Esophagus muscularis mucosa (tissue), 4 donors: ENCODE results near the gene TRABD2A. TPM values are rescaled to one million over a fixed set of nuclear protein-coding genes. Genes with fewer than 3 reads are reported as not detected.

ENCODE experiments used
- DNase-seq: peaks from one replicate; pipeline ENCODE4 v3.0.0-alpha.2; 2017; ENCODE audit errors: extremely low spot score
- H3K27ac ChIP-seq, 4 donors: fragments of 200-600 bp; sonication (generic); replicated peaks in 1 of 4; 1 replicate in 3 of 4; 2 replicates in 1 of 4; pipeline ENCODE4 v1.5.1; 2016 to 2019; ENCODE audit warnings: mild to moderate bottlenecking in 1 of 4
- H3K27me3 ChIP-seq, 4 donors: fragments of 200-600 bp; sonication (generic); one replicate each; pipeline versions ENCODE4 v1.5.1 to v1.6.0; 2016 to 2019
- H3K36me3 ChIP-seq, 4 donors: fragments of 200-600 bp; sonication (generic); one replicate each; pipeline ENCODE4 v1.5.1; 2016 to 2019
- H3K4me1 ChIP-seq, 4 donors: fragments of 200-600 bp; sonication (generic); one replicate each; pipeline ENCODE4 v1.5.1; 2016 to 2019
- H3K4me3 ChIP-seq, 4 donors: fragments of 200-600 bp; sonication (generic); 1 replicate in 2 of 4; 2 replicates in 2 of 4; pipeline ENCODE4 v1.5.1; 2016 to 2019; ENCODE audit warnings: mild to moderate bottlenecking in 4 of 4, moderate library complexity in 1 of 4
- H3K9me3 ChIP-seq, 4 donors: fragments of 200-600 bp; sonication (generic); 1 replicate in 3 of 4; 2 replicates in 1 of 4; pipeline ENCODE4 v1.5.1; 2016 to 2019
- EP300 ChIP-seq: sonication (generic); formaldehyde crosslinking; IDR thresholded peaks from one replicate; pipeline ENCODE4 v1.6.1; 2017; ENCODE audit warnings: antibody characterized with exemption
- POLR2A ChIP-seq: fragments of 450-650 bp; IDR thresholded peaks from one replicate; pipeline ENCODE4 v1.6.1; 2017; ENCODE audit warnings: antibody characterized with exemption, moderate library complexity, mild to moderate bottlenecking, low read depth
- POLR2AphosphoS5 ChIP-seq, 2 donors: sonication (generic); formaldehyde crosslinking; IDR thresholded peaks; one replicate each; pipeline ENCODE4 v1.6.1; 2017; ENCODE audit warnings: antibody characterized with exemption in 2 of 2
- WGBS: methylation state at CpG from one replicate; pipeline ENCODE4 v1.1.5; 2018; 5-methylcytosine and 5-hydroxymethylcytosine counted together
- intact Hi-C: fragments of 100-400 bp; cut with DNase I; formaldehyde crosslinking; loops from one replicate; pipeline ENCODE4 v1.15.1; 2023
- total RNA-seq, 4 donors: library from RNA; depleted of rRNA; stranded (reverse); fragments of >200 nt; gene quantifications; one replicate each; pipeline versions ENCODE4 v1.1.0 to v1.2.1, GENCODE V29; 2016
- TF ChIP-seq, protein P1 (sequence below), 3 experiments: fragments of 200-600 bp in 2 of 3; fragments of 450-650 bp in 1 of 3; sonication (generic) in 2 of 3; IDR thresholded peaks; one replicate each; pipeline ENCODE4 v1.5.1; 2017 to 2019; ENCODE audit warnings: antibody characterized with exemption in 3 of 3, mild to moderate bottlenecking in 2 of 3, moderate library complexity in 1 of 3

Gene TRABD2A
- total RNA-seq, 4 donors from 2014 or later, result 1.2 to 3.0 (median 2.1) TPM

DNA sequence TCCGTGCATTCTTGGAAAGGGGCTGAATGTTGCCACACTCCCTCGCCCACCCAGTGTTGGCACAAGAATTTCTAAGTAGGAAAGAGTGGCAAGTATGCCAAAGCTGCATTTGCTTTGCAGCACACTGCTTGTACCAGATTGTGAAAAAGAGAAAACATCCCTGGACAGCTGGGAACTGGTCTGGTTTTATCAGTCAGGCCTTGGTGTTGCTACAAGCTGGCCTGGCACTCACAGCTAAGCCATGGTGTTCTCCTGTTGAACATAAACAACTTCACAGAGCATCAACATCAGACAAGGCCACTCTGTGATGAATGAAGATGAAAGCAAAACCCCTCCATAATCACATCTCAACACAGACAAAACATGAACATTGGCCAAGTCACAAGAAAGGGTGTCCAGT lies 4.2 kb upstream of the TRABD2A start:
- H3K4me1 ChIP-seq, result peaks cover 16 to 32% (median 28%) of the 10 kb centered on the region in 4 donors
- H3K36me3 ChIP-seq, result no peaks in the 10 kb centered on the region
- WGBS, result 89% methylated on average over 2 of the region's 2 CpGs
- DNase-seq, result no peak
- intact Hi-C loops, result no loop called here
- H3K27ac ChIP-seq, result no peak overlapping the region
- H3K27me3 ChIP-seq, result peaks cover 0 to 39% (median 14%) of the 10 kb centered on the region in 4 donors
- TF ChIP-seq, protein P1, sequence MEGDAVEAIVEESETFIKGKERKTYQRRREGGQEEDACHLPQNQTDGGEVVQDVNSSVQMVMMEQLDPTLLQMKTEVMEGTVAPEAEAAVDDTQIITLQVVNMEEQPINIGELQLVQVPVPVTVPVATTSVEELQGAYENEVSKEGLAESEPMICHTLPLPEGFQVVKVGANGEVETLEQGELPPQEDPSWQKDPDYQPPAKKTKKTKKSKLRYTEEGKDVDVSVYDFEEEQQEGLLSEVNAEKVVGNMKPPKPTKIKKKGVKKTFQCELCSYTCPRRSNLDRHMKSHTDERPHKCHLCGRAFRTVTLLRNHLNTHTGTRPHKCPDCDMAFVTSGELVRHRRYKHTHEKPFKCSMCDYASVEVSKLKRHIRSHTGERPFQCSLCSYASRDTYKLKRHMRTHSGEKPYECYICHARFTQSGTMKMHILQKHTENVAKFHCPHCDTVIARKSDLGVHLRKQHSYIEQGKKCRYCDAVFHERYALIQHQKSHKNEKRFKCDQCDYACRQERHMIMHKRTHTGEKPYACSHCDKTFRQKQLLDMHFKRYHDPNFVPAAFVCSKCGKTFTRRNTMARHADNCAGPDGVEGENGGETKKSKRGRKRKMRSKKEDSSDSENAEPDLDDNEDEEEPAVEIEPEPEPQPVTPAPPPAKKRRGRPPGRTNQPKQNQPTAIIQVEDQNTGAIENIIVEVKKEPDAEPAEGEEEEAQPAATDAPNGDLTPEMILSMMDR (IDR thresholded peaks at IDR 0.05), result no peak
- no peak for TF ChIP-seq EP300
- no peak for TF ChIP-seq POLR2AphosphoS5 (IDR thresholded peaks at IDR 0.05)
- TF ChIP-seq POLR2A, result no peak
- no peak overlapping the region for H3K4me3 ChIP-seq
- H3K9me3 ChIP-seq, result no peaks in the 10 kb centered on the region

DNA sequence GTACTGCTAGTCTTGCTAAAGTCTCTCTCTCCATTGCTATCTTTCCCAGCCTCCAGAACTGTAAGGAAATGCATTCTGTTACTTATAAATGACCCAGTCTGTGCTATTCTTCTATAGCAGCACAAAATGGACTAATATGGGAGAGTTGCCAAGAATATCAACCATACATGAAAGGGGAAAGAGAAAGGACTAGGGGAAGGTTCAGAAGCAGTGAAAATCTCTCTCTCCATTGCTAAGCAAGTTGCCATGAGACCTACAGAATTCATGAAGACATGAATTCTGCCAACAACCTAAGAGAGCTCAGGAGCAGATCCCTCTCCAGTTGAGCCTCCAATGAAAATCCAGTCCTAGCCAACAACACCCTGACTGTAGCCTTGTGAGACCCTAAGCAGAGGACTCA lies 3.6 kb upstream of the TRABD2A start:
- intact Hi-C loops, result no loop called here
- no peak overlapping the region for H3K4me3 ChIP-seq
- no peak for DNase-seq

DNA sequence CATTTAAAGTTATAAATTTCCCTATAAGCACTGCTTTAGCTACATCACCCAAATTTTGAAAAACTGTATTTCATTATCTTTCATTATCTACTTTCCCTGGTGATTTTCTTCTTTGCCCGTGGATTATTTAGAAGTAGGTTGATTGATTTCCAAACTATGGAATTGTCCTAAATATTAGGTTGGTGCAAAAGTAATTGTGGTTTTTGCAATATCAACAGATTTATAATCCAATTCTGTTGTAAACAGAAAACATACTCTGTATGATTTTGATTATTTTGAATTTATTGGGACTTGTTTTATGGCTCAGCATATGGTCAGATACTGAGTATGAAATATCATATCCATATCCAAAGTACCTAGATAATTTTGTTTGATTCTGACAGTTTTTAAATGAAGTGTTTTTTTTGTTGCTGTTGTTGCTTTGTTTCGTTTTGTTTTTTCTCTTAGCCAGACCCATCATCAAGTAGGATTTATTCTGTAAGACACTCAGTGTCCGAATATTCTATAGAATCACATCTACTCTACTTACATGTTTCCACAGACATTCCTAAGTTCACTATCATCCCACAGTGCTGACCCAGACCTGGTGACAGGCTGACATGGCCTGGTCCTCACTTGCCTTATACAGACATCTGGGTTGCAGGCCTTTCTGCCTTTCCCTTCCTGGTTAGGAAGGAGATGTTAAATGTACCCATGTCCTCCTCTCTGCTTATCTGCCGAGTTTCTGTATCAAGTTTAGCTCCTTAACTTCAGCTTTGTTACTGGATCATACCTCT lies 2.1 kb upstream of the TRABD2A start:
- H3K9me3 ChIP-seq, result no peaks in the 10 kb centered on the region
- no peak for DNase-seq
- TF ChIP-seq POLR2A, result no peak
- no peak for TF ChIP-seq EP300
- no peak for TF ChIP-seq POLR2AphosphoS5 (IDR thresholded peaks at IDR 0.05)
- TF ChIP-seq, protein P1 (IDR thresholded peaks at IDR 0.05), result no peak
- WGBS, result 90% methylated on average over 4 of the region's 4 CpGs
- H3K4me3 ChIP-seq, result no peak overlapping the region
- no peaks in the 10 kb centered on the region for H3K36me3 ChIP-seq
- intact Hi-C loops, result loop anchor here (2.0 kb wide), 1 partner anchor 386 kb away; no protein-coding TSS in a partner anchor
- H3K4me1 ChIP-seq, result peaks cover 22 to 32% (median 29%) of the 10 kb centered on the region in 4 donors
- H3K27me3 ChIP-seq, result peaks cover 0 to 60% (median 22%) of the 10 kb centered on the region in 4 donors
- no peak overlapping the region for H3K27ac ChIP-seq

More for the DNA sequence above, 3.6 kb upstream of the TRABD2A start:
- H3K27me3 ChIP-seq, result peaks cover 0 to 46% (median 21%) of the 10 kb centered on the region in 4 donors
- no peak overlapping the region for H3K27ac ChIP-seq
- no peak for TF ChIP-seq POLR2AphosphoS5 (IDR thresholded peaks at IDR 0.05)
- TF ChIP-seq, protein P1 (IDR thresholded peaks at IDR 0.05), result no peak
- no peak for TF ChIP-seq POLR2A
- no peak for TF ChIP-seq EP300
- H3K4me1 ChIP-seq, result peaks cover 22 to 38% (median 35%) of the 10 kb centered on the region in 4 donors
- no peaks in the 10 kb centered on the region for H3K9me3 ChIP-seq
- no peaks in the 10 kb centered on the region for H3K36me3 ChIP-seq

DNA sequence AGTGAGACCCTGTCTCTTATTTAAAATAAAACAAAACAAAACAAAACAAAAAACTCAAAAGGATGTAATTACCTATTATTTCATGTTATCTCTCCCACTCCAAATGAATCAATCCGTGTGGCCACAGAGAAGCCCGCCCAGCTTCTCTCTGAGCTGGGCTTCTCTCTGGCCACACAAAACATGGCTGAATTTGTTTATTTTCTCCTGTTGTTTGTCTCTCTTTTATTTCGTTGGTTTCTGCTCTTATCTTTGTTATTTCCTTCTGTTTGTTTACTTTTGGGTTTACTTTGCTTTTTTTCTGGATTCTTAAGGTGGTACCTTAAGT lies 1.5 kb upstream of the TRABD2A start:
- intact Hi-C loops, result loop anchor here (2.0 kb wide), 1 partner anchor 386 kb away; no protein-coding TSS in a partner anchor
- Histone ChIP-seq H3K4me1 (peaks cover 22 to 32% (median 29%) of the 10 kb centered on the region in 4 donors), H3K27me3 (peaks cover 0 to 60% (median 22%) of the 10 kb centered on the region in 4 donors), H3K27ac (no peak overlapping the region), H3K9me3 (no peaks in the 10 kb centered on the region), H3K36me3 (no peaks in the 10 kb centered on the region), H3K4me3 (peak overlapping the region; percentile 53 to 60 (median 56))
- 51% methylated on average over 3 of the region's 3 CpGs for WGBS
- no peak for DNase-seq
- TF ChIP-seq EP300, result no peak
- TF ChIP-seq, protein P1 (IDR thresholded peaks at IDR 0.05), result no peak
- no peak for TF ChIP-seq POLR2A
- no peak for TF ChIP-seq POLR2AphosphoS5 (IDR thresholded peaks at IDR 0.05)
